ENCODE results near the gene LIMCH1.

- no peak for TF ChIP-seq POLR2A (IDR thresholded peaks at IDR 0.05)
- TF ChIP-seq, protein P1, sequence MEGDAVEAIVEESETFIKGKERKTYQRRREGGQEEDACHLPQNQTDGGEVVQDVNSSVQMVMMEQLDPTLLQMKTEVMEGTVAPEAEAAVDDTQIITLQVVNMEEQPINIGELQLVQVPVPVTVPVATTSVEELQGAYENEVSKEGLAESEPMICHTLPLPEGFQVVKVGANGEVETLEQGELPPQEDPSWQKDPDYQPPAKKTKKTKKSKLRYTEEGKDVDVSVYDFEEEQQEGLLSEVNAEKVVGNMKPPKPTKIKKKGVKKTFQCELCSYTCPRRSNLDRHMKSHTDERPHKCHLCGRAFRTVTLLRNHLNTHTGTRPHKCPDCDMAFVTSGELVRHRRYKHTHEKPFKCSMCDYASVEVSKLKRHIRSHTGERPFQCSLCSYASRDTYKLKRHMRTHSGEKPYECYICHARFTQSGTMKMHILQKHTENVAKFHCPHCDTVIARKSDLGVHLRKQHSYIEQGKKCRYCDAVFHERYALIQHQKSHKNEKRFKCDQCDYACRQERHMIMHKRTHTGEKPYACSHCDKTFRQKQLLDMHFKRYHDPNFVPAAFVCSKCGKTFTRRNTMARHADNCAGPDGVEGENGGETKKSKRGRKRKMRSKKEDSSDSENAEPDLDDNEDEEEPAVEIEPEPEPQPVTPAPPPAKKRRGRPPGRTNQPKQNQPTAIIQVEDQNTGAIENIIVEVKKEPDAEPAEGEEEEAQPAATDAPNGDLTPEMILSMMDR (IDR thresholded peaks at IDR 0.05) = no peak
These were observed 12.4 kb downstream of the LIMCH1 start for GRCh38 chr4:41550308-41550707.
